ENCODE results near the gene KREMEN2.

GRCh38 chr16:2942045-2942444, 22.0 kb upstream of the KREMEN2 start:
- TF ChIP-seq, protein P1, sequence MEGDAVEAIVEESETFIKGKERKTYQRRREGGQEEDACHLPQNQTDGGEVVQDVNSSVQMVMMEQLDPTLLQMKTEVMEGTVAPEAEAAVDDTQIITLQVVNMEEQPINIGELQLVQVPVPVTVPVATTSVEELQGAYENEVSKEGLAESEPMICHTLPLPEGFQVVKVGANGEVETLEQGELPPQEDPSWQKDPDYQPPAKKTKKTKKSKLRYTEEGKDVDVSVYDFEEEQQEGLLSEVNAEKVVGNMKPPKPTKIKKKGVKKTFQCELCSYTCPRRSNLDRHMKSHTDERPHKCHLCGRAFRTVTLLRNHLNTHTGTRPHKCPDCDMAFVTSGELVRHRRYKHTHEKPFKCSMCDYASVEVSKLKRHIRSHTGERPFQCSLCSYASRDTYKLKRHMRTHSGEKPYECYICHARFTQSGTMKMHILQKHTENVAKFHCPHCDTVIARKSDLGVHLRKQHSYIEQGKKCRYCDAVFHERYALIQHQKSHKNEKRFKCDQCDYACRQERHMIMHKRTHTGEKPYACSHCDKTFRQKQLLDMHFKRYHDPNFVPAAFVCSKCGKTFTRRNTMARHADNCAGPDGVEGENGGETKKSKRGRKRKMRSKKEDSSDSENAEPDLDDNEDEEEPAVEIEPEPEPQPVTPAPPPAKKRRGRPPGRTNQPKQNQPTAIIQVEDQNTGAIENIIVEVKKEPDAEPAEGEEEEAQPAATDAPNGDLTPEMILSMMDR (IDR thresholded peaks at IDR 0.05; ENCODE audit: low read depth, low read length) = no peak
- TF ChIP-seq MAX (IDR thresholded peaks at IDR 0.05; ENCODE audit: low read depth, low read length) (no peak), POLR2A (IDR thresholded peaks at IDR 0.05; ENCODE audit: extremely low read depth, insufficient read length) (no peak), MYC (IDR thresholded peaks at IDR 0.05; ENCODE audit: low read depth, low read length) (no peak)

Data from NB4 (cell line).